ENCODE results near the gene ZNF385D.

ZNF385D gene

DNA sequence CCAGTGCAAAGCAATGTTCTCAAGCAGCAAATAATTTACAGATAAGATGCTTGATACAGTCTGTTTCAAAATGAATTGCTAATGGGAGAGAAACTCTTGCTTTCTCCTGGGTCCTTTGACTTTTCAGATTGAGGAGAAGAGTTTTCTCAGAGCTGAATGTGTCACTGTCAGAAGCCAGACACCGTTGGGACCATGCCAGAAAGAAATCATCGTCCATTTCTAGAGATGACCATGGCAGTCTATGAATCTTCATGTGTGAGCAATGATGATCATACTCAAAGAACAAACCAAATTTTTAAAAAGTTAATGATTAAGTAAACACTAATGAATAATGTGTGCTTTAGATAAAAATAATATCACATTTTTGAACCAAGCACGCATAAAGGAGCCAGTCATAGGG lies 77.6 kb downstream of the ZNF385D start:
- POLR2A ChIA-PET, result no interaction called here
- TF ChIP-seq, protein P1, sequence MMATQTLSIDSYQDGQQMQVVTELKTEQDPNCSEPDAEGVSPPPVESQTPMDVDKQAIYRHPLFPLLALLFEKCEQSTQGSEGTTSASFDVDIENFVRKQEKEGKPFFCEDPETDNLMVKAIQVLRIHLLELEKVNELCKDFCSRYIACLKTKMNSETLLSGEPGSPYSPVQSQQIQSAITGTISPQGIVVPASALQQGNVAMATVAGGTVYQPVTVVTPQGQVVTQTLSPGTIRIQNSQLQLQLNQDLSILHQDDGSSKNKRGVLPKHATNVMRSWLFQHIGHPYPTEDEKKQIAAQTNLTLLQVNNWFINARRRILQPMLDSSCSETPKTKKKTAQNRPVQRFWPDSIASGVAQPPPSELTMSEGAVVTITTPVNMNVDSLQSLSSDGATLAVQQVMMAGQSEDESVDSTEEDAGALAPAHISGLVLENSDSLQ (IDR thresholded peaks at IDR 0.05), result no peak
- no peak for TF ChIP-seq NFRKB (IDR thresholded peaks at IDR 0.05)
- TF ChIP-seq FOXK2 (IDR thresholded peaks at IDR 0.05), result no peak
- TF ChIP-seq ZNF384 (IDR thresholded peaks at IDR 0.05), result no peak
- no peak for TF ChIP-seq CTBP1 (IDR thresholded peaks at IDR 0.05; ENCODE audit: borderline replicate concordance)
- TF ChIP-seq ARNT (IDR thresholded peaks at IDR 0.05), result no peak
- no peak for TF ChIP-seq SUZ12 (IDR thresholded peaks at IDR 0.05)
- no peak for TF ChIP-seq LEF1 (IDR thresholded peaks at IDR 0.05; ENCODE audit: borderline replicate concordance)
- no peak for TF ChIP-seq FOXA1 (IDR thresholded peaks at IDR 0.05)
- no peak for TF ChIP-seq TARDBP (IDR thresholded peaks at IDR 0.05)
- TF ChIP-seq ELF4 (IDR thresholded peaks at IDR 0.05), result no peak
- no peak for TF ChIP-seq FOXM1 (IDR thresholded peaks at IDR 0.05; ENCODE audit: borderline replicate concordance)
- no peak for DNase-seq (ENCODE audit: extremely low spot score)
- CTCF ChIA-PET, result no interaction called here

DNA sequence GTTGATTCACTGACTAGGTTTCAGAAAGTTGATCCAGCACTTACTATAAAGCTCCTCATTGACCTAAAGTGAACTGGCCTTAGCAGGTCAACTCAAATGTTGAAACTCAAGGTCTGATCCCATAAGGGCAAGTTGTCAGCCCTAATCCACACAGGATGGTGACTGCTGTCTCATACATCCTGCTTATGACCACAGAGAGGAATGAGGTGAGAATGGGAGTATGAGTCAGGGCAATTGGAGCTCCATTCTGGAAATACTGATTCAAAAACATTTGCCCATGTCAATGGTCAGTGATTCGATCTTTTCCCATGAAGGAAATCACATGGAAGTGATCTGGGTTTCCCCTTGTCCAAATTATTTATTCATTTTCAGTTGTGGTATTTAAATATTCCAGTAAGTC lies 78.7 kb downstream of the ZNF385D start:
- ChIA-PET CTCF (interaction anchor here (0.7 kb wide), 1 partner anchor 59 kb away, joined by 5 read pairs; no protein-coding TSS in a partner anchor), POLR2A (no interaction called here)
- TF ChIP-seq L3MBTL2 (conservative IDR thresholded peaks at IDR 0.05), result no peak
- TF ChIP-seq HDGF (IDR thresholded peaks at IDR 0.05; ENCODE audit: borderline replicate concordance), result no peak
- TF ChIP-seq CTBP1 (IDR thresholded peaks at IDR 0.05; ENCODE audit: borderline replicate concordance), result no peak
- TF ChIP-seq SP1 (IDR thresholded peaks at IDR 0.05), result no peak
- TF ChIP-seq ARNT (IDR thresholded peaks at IDR 0.05), result no peak
- no peak for TF ChIP-seq NFRKB (IDR thresholded peaks at IDR 0.05)
- TF ChIP-seq ELF4 (IDR thresholded peaks at IDR 0.05), result no peak
- TF ChIP-seq SUZ12 (IDR thresholded peaks at IDR 0.05), result no peak
- no peak for TF ChIP-seq FOXA1 (IDR thresholded peaks at IDR 0.05)
- TF ChIP-seq, protein P1 (IDR thresholded peaks at IDR 0.05), result no peak
- no peak for DNase-seq (ENCODE audit: extremely low spot score)

DNA sequence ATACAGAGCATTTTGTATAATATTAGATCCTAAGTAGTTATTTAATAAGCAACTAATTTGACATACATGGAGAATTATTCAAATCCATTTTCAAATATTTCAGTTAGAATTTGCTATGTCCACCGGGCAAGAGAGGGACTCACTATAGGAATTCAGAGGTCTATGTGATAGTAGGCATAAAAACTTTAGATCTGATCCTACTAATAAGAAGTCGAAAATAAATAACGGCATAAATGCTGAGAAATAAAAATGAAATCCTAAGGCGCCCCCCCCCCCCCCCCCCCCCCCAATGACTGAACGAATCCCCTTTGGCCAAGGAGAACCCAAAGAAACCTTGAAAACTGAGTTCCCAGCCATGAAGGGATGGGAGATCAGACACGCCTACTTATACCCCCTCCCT lies 80.6 kb downstream of the ZNF385D start:
- no peak for DNase-seq (ENCODE audit: extremely low spot score)
- TF ChIP-seq TARDBP (IDR thresholded peaks at IDR 0.05) (no peak), FOXM1 (IDR thresholded peaks at IDR 0.05; ENCODE audit: borderline replicate concordance) (no peak), BHLHE40 (IDR thresholded peaks at IDR 0.05; ENCODE audit: borderline replicate concordance) (no peak), SUZ12 (IDR thresholded peaks at IDR 0.05) (no peak), FOXK2 (IDR thresholded peaks at IDR 0.05) (no peak), ARNT (IDR thresholded peaks at IDR 0.05) (no peak), ZNF384 (IDR thresholded peaks at IDR 0.05) (no peak), HDGF (IDR thresholded peaks at IDR 0.05; ENCODE audit: borderline replicate concordance) (no peak), CTBP1 (IDR thresholded peaks at IDR 0.05; ENCODE audit: borderline replicate concordance) (no peak), FOXA1 (IDR thresholded peaks at IDR 0.05) (no peak), NFRKB (IDR thresholded peaks at IDR 0.05) (no peak), SP1 (IDR thresholded peaks at IDR 0.05) (no peak), LEF1 (IDR thresholded peaks at IDR 0.05; ENCODE audit: borderline replicate concordance) (no peak), L3MBTL2 (conservative IDR thresholded peaks at IDR 0.05) (no peak)
- TF ChIP-seq, protein P1 (IDR thresholded peaks at IDR 0.05), result no peak
- ChIA-PET POLR2A (no interaction called here), CTCF (no interaction called here)

DNA sequence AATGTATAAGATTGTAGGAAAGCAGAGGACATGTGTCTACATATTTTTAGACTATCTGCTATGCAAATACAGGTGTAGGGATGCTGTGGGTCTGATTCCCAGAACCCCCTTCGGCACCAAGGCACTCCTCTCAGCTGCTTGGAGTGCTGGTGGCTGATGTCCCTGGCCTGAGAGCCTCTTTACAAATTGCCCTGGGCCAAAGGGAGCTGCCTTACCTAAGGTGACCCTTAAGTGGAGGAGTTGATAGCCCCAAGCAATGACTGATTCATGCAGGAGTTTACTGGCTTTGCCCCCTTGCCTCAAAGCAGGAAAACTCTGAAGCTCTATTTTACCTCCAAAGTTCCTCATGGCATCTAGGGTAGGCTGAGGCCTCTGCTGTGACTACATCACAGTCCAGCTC lies 83.0 kb downstream of the ZNF385D start:
- TF ChIP-seq TARDBP (IDR thresholded peaks at IDR 0.05) (no peak), CTBP1 (IDR thresholded peaks at IDR 0.05; ENCODE audit: borderline replicate concordance) (no peak), FOXM1 (IDR thresholded peaks at IDR 0.05; ENCODE audit: borderline replicate concordance) (no peak), ELF4 (IDR thresholded peaks at IDR 0.05) (no peak), L3MBTL2 (conservative IDR thresholded peaks at IDR 0.05) (no peak), NFRKB (IDR thresholded peaks at IDR 0.05) (no peak), SP1 (IDR thresholded peaks at IDR 0.05) (no peak), FOXA1 (IDR thresholded peaks at IDR 0.05) (no peak), FOXK2 (IDR thresholded peaks at IDR 0.05) (no peak)
- ChIA-PET CTCF (no interaction called here), POLR2A (no interaction called here)
- no peak for DNase-seq (ENCODE audit: extremely low spot score)

DNA sequence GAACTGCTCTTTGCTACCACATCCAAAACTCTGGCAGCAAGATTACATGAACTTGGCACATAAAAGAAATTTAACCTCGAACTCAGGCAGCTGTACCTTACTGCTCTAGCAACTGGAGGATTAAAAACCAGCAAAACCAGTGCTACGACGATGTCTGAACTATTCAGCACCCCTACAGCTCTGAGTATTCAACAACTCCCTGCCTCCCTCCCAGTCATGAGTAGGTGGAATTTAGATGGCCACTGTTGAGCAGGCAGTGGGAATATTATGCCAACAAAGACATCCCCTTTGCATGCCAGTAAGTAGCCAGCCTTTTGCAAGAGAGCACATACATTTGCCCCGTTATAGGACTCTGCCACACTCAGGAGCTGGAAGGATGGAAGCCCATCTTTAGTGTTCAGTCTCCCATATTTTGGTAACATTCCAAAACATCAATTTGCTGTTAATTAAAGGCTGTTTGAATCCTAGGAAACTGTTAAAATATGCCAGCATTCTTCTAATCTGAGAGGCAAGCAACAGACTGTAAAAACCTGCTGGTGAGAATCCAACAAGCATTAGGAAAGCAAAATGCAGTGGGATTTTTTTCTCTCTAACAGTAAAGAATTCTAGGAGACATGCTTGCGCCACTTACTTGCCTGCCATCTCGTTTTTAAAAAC lies 85.4 kb downstream of the ZNF385D start:
- no peak for TF ChIP-seq CTBP1 (IDR thresholded peaks at IDR 0.05; ENCODE audit: borderline replicate concordance)
- no peak for TF ChIP-seq FOXK2 (IDR thresholded peaks at IDR 0.05)
- no peak for TF ChIP-seq FOXM1 (IDR thresholded peaks at IDR 0.05; ENCODE audit: borderline replicate concordance)
- TF ChIP-seq LEF1 (IDR thresholded peaks at IDR 0.05; ENCODE audit: borderline replicate concordance), result no peak
- TF ChIP-seq L3MBTL2 (conservative IDR thresholded peaks at IDR 0.05), result no peak
- TF ChIP-seq FOXA1 (IDR thresholded peaks at IDR 0.05), result no peak
- no peak for TF ChIP-seq TARDBP (IDR thresholded peaks at IDR 0.05)
- no peak for TF ChIP-seq NFRKB (IDR thresholded peaks at IDR 0.05)
- no peak for TF ChIP-seq ARNT (IDR thresholded peaks at IDR 0.05)
- no peak for TF ChIP-seq SP1 (IDR thresholded peaks at IDR 0.05)
- TF ChIP-seq BHLHE40 (IDR thresholded peaks at IDR 0.05; ENCODE audit: borderline replicate concordance), result no peak
- no peak for TF ChIP-seq ELF4 (IDR thresholded peaks at IDR 0.05)
- TF ChIP-seq HDGF (IDR thresholded peaks at IDR 0.05; ENCODE audit: borderline replicate concordance), result no peak
- TF ChIP-seq ZNF384 (IDR thresholded peaks at IDR 0.05), result no peak
- TF ChIP-seq SUZ12 (IDR thresholded peaks at IDR 0.05), result no peak
- TF ChIP-seq, protein P1 (IDR thresholded peaks at IDR 0.05), result no peak
- DNase-seq (ENCODE audit: extremely low spot score), result no peak
- ChIA-PET CTCF (no interaction called here), POLR2A (no interaction called here)
